Measurements from ENCODE around the gene KLF1. TPM values are rescaled to one million over a fixed set of nuclear protein-coding genes. Genes with fewer than 3 reads are reported as not detected.

The KLF1 gene
- total and polyA plus RNA-seq, 2 of the 13 experiments (the other 11 are each of a cell fraction or from before 2014, with no cell fraction given): not detected

DNA sequence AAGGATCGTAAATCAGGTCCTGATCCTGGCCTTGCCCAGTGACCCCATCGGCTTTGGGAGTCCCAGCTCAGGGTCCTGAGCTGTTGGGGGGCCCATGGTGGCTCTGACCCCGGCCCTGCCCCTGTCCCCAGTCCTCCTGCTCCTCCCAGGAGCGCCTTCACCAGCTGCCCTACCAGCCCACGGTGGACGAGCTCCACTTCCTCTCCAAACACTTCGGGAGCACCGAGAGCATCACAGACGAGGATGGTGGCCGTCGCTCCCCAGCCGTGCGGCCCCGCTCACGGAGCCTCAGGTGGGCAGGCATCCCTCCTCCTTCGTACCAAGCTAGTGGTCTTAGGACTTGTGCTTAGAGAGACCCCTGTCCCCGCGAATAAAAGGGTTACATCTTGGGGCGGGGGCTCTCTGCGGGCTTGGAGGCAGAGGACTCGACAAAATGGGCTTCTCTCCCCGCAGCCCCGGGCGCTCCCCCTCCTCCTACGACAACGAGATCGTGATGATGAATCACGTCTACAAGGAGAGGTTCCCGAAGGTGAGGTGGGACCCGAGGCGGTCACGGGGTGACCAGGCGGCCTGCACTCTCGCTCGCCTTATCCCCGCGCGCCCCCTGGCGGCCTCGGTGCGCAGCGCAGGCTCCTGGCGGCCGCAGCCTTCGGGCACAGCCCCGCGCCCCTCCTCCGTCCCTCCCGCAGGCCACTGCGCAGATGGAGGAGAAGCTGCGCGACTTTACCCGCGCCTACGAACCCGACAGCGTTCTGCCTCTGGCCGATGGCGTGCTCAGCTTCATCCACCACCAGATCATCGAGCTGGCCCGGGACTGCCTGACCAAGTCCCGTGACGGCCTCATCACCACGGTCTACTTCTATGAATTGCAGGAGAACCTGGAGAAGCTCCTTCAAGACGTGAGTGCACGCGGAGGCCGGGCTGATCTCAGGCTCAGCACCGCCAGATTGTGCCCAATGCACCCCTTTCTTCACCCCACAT lies 39.6 kb downstream of the KLF1 start (continued):
- TF ChIP-seq ZBTB26 (CRISPR knock-in tag; IDR thresholded peaks at IDR 0.05; ENCODE audit: borderline replicate concordance) (no peak; the same call in 1 of the 2 replicates), ARNTL (CRISPR knock-in tag; IDR thresholded peaks at IDR 0.05) (no peak), SYNCRIP (IDR thresholded peaks at IDR 0.05; ENCODE audit: insufficient read depth, low read depth, low read length) (no peak), GLI4 (CRISPR knock-in tag; IDR thresholded peaks at IDR 0.05; ENCODE audit: borderline replicate concordance) (no peak), ZBTB7B (CRISPR knock-in tag; IDR thresholded peaks at IDR 0.05) (peak; percentile 34; the same call in 1 of the 2 replicates), RARA (CRISPR knock-in tag; IDR thresholded peaks at IDR 0.05) (no peak), GMEB1 (CRISPR knock-in tag; IDR thresholded peaks at IDR 0.05; ENCODE audit: borderline replicate concordance) (peak; percentile 59; the same call in 1 of the 2 replicates), PAF1 (CRISPR knock-in tag; IDR thresholded peaks at IDR 0.05) (no peak), TMF1 (CRISPR knock-in tag; IDR thresholded peaks at IDR 0.05; ENCODE audit: low read depth) (no peak), GPBP1L1 (CRISPR knock-in tag; IDR thresholded peaks at IDR 0.05) (no peak), ZNF296 (CRISPR knock-in tag; conservative IDR thresholded peaks at IDR 0.05) (no peak), HDAC2 (CRISPR knock-in tag; IDR thresholded peaks at IDR 0.05) (0 out of 2 replicates have a peak, but pooled peaks have one; percentile 14), ZFYVE20 (CRISPR knock-in tag; IDR thresholded peaks at IDR 0.05; ENCODE audit: borderline replicate concordance, low read depth) (no peak)
- TF ChIP-seq, protein P1, sequence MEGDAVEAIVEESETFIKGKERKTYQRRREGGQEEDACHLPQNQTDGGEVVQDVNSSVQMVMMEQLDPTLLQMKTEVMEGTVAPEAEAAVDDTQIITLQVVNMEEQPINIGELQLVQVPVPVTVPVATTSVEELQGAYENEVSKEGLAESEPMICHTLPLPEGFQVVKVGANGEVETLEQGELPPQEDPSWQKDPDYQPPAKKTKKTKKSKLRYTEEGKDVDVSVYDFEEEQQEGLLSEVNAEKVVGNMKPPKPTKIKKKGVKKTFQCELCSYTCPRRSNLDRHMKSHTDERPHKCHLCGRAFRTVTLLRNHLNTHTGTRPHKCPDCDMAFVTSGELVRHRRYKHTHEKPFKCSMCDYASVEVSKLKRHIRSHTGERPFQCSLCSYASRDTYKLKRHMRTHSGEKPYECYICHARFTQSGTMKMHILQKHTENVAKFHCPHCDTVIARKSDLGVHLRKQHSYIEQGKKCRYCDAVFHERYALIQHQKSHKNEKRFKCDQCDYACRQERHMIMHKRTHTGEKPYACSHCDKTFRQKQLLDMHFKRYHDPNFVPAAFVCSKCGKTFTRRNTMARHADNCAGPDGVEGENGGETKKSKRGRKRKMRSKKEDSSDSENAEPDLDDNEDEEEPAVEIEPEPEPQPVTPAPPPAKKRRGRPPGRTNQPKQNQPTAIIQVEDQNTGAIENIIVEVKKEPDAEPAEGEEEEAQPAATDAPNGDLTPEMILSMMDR (CRISPR knock-in tag; IDR thresholded peaks at IDR 0.05): peak; percentile 95
- TF ChIP-seq, protein P2, sequence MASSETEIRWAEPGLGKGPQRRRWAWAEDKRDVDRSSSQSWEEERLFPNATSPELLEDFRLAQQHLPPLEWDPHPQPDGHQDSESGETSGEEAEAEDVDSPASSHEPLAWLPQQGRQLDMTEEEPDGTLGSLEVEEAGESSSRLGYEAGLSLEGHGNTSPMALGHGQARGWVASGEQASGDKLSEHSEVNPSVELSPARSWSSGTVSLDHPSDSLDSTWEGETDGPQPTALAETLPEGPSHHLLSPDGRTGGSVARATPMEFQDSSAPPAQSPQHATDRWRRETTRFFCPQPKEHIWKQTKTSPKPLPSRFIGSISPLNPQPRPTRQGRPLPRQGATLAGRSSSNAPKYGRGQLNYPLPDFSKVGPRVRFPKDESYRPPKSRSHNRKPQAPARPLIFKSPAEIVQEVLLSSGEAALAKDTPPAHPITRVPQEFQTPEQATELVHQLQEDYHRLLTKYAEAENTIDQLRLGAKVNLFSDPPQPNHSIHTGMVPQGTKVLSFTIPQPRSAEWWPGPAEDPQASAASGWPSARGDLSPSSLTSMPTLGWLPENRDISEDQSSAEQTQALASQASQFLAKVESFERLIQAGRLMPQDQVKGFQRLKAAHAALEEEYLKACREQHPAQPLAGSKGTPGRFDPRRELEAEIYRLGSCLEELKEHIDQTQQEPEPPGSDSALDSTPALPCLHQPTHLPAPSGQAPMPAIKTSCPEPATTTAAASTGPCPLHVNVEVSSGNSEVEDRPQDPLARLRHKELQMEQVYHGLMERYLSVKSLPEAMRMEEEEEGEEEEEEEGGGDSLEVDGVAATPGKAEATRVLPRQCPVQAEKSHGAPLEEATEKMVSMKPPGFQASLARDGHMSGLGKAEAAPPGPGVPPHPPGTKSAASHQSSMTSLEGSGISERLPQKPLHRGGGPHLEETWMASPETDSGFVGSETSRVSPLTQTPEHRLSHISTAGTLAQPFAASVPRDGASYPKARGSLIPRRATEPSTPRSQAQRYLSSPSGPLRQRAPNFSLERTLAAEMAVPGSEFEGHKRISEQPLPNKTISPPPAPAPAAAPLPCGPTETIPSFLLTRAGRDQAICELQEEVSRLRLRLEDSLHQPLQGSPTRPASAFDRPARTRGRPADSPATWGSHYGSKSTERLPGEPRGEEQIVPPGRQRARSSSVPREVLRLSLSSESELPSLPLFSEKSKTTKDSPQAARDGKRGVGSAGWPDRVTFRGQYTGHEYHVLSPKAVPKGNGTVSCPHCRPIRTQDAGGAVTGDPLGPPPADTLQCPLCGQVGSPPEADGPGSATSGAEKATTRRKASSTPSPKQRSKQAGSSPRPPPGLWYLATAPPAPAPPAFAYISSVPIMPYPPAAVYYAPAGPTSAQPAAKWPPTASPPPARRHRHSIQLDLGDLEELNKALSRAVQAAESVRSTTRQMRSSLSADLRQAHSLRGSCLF (CRISPR knock-in tag; IDR thresholded peaks at IDR 0.05; ENCODE audit: borderline replicate concordance): no peak
